Thymus (tissue), 11 donors: Measurements from ENCODE around the gene NPR2. TPM values are rescaled to one million over a fixed set of nuclear protein-coding genes. Genes with fewer than 3 reads are reported as not detected.

Experiments used
- DNase-seq, 9 donors: peaks; one replicate each; pipeline ENCODE4 v3.0.0-alpha.2; 2013; ENCODE audit warnings: low spot score in 9 of 9, low read depth in 6 of 9, missing footprints in 1 of 9
- H3K27ac ChIP-seq, 2 donors: one replicate each; pipeline ENCODE4 v1.5.1; 2013; ENCODE audit warnings: control low read depth in 1 of 2, low read depth in 1 of 2, low read length in 1 of 2, mild to moderate bottlenecking in 1 of 2, moderate library complexity in 1 of 2
- H3K27me3 ChIP-seq, 2 donors: one replicate each; pipeline ENCODE4 v1.5.1; 2013; ENCODE audit warnings: low read length in 1 of 2; ENCODE audit not compliant: control insufficient read depth in 2 of 2, insufficient read depth in 1 of 2
- H3K36me3 ChIP-seq, 2 donors: one replicate each; pipeline ENCODE4 v1.5.1; 2013; ENCODE audit warnings: low read length in 1 of 2, mild to moderate bottlenecking in 1 of 2, moderate library complexity in 1 of 2; ENCODE audit not compliant: control insufficient read depth in 2 of 2, insufficient read depth in 2 of 2
- H3K4me1 ChIP-seq, 2 donors: one replicate each; pipeline ENCODE4 v1.5.1; 2013; ENCODE audit warnings: low read length in 2 of 2; ENCODE audit not compliant: control insufficient read depth in 2 of 2, insufficient read depth in 2 of 2
- H3K4me3 ChIP-seq, 2 donors: one replicate each; pipeline ENCODE4 v1.5.1; 2013; ENCODE audit warnings: low read length in 2 of 2, control low read depth in 1 of 2, mild to moderate bottlenecking in 1 of 2
- H3K9me3 ChIP-seq, 2 donors: one replicate each; pipeline ENCODE4 v1.5.1; 2013; ENCODE audit warnings: low read length in 1 of 2, mild to moderate bottlenecking in 1 of 2; ENCODE audit not compliant: control insufficient read depth in 2 of 2, insufficient read depth in 1 of 2
- WGBS: extraction: QIAGEN DNeasy Blood & Tissue Kit; methylation state at CpG from one replicate; pipeline ENCODE4 v1.1.7; 2013; 5-methylcytosine and 5-hydroxymethylcytosine counted together
- polyA plus RNA-seq: library from polyadenylated mRNA; stranded (reverse); fragments of 200-250 nt; gene quantifications from one replicate; pipeline ENCODE4 v1.2.3, GENCODE V29; 2013
- total RNA-seq: library from RNA; stranded (reverse); fragments of 120-200 nt; gene quantifications from one replicate; pipeline ENCODE4 v1.2.4, GENCODE V29; 2013
- donor health status: healthy.

Gene NPR2
- total and polyA plus RNA-seq, 2 donors = 4.3 to 9.3 TPM

DNA sequence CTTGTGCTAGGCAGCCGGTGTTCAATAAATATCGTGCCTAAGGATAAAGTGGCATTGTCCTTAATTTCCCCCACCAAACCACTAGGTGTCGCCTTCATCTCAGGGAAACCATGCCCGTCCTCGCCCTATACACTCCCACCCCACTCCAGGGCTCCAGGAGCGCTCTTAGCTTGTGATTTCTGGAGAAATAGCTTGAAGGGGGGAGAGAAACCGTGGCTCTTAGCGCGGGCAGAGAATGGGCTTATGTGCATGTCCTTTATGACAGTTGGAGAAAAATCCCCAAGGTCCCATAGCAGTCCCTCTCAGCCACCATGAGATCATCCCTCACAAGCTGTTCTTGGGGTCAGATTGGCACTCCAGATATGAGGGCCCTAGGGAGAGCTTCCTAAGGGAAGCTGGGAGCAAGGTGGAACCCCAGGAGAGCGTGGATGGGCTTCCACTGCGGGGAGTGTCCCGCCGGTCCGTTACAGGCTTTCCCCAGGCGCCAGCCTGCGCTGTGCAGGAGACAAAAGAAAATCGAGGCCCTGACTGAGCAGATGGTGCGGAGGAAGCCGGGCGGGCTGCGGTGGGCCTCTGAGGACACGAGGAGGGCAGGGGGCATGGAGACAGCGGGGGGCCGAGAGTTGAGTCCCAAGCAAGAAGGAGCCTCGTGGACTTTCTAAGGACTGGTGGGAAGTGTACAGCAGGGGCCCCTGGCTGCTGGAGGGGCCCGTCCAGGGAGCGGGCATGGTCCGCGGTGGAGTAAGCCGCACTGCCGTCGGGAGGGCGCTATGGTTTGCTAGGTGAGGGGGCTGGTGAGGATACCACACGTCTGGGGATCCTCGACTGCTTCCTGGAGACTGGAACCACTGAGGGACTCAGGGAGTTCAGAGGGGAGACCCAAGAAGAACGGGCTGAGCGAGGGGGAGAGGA lies 750 bp upstream of the NPR2 start:
- WGBS = 77% methylated on average over 37 of the region's 37 CpGs
- H3K4me1 ChIP-seq = peaks cover 0 to 6% of the 10 kb centered on the region in 2 donors
- peaks cover 0 to 12% of the 10 kb centered on the region in 2 donors for H3K27me3 ChIP-seq
- H3K36me3 ChIP-seq = peaks cover 0 to 9% of the 10 kb centered on the region in 2 donors
- no peaks in the 10 kb centered on the region for H3K9me3 ChIP-seq
- H3K4me3 ChIP-seq = no peak overlapping the region
- peak; percentile 32 to 81 (median 63) for DNase-seq
- H3K27ac ChIP-seq = no peak overlapping the region

DNA sequence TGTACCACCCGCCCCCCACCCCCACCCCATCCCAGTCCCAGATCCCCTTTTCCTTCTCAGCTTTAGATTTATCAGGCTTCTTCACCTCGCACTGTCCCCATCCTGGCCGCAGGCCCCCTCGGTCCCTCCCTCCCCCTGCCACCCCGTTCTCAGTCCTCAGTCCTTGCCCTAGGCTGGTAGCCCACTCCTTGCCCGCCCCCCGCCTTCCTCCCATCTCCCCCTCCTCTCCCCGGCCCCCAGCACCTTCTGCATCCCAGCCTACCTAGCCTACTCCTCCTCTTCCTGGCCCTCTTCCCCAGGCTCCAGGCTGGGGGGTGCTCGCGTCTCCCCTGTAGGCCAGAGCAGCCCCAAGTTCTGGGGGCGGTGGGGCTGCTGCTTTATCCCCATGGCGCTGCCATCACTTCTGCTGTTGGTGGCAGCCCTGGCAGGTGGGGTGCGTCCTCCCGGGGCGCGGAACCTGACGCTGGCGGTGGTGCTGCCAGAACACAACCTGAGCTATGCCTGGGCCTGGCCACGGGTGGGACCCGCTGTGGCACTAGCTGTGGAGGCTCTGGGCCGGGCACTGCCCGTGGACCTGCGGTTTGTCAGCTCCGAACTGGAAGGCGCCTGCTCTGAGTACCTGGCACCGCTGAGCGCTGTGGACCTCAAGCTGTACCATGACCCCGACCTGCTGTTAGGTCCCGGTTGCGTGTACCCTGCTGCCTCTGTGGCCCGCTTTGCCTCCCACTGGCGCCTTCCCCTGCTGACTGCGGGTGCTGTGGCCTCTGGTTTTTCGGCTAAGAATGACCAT lies 828 bp downstream of the NPR2 start:
- H3K4me3 ChIP-seq = no peak overlapping the region
- no peaks in the 10 kb centered on the region for H3K9me3 ChIP-seq
- no peak for DNase-seq
- peaks cover 0 to 6% of the 10 kb centered on the region in 2 donors for H3K4me1 ChIP-seq
- no peak overlapping the region for H3K27ac ChIP-seq
- peaks cover 0 to 12% of the 10 kb centered on the region in 2 donors for H3K27me3 ChIP-seq
- peaks cover 0 to 9% of the 10 kb centered on the region in 2 donors for H3K36me3 ChIP-seq
- WGBS = 97% methylated on average over 34 of the region's 34 CpGs

DNA sequence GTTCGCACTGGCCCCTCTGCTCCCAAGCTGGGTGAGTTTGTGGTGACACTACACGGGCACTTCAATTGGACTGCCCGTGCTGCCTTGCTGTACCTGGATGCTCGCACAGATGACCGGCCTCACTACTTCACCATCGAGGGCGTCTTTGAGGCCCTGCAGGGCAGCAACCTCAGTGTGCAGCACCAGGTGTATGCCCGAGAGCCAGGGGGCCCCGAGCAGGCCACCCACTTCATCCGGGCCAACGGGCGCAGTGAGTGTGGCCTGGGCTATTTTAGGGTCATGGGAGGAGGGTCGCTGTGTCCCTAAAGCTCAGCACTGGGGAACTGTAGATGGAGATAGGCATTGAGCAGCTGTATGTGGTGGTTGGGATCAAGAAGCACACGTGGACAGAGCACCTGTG lies 1.4 kb downstream of the NPR2 start:
- peaks cover 0 to 6% of the 10 kb centered on the region in 2 donors for H3K4me1 ChIP-seq
- H3K27ac ChIP-seq = no peak overlapping the region
- no peaks in the 10 kb centered on the region for H3K9me3 ChIP-seq
- peaks cover 0 to 9% of the 10 kb centered on the region in 2 donors for H3K36me3 ChIP-seq
- DNase-seq = no peak
- H3K4me3 ChIP-seq = no peak overlapping the region
- peaks cover 0 to 12% of the 10 kb centered on the region in 2 donors for H3K27me3 ChIP-seq
- WGBS = 97% methylated on average over 14 of the region's 14 CpGs

DNA sequence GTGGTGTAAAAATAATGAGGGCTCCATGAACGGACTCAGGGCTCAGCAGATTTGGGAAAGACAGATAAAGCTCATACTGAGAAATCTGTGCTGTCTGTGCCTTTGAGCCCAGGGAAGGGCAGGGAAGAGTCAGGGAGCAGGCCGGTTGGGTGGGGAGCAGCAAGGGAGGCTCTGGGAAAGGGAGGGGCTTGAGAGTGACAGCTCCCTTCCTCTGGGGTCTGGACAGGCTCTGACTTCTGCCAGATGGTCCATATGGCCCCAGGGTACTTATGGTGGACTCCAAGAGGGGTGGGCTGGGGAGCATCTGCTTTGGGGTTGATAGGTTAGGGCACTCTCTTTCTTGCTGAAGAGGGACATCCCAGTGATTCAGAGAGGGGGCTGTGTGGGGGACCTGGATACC lies 2.1 kb downstream of the NPR2 start:
- WGBS = 99% methylated on average over 2 of the region's 2 CpGs
- peaks cover 0 to 6% of the 10 kb centered on the region in 2 donors for H3K4me1 ChIP-seq
- no peaks in the 10 kb centered on the region for H3K9me3 ChIP-seq
- no peak for DNase-seq
- H3K36me3 ChIP-seq = peaks cover 0 to 9% of the 10 kb centered on the region in 2 donors
- no peak overlapping the region for H3K27ac ChIP-seq
- H3K27me3 ChIP-seq = peaks cover 0 to 12% of the 10 kb centered on the region in 2 donors
- H3K4me3 ChIP-seq = no peak overlapping the region

DNA sequence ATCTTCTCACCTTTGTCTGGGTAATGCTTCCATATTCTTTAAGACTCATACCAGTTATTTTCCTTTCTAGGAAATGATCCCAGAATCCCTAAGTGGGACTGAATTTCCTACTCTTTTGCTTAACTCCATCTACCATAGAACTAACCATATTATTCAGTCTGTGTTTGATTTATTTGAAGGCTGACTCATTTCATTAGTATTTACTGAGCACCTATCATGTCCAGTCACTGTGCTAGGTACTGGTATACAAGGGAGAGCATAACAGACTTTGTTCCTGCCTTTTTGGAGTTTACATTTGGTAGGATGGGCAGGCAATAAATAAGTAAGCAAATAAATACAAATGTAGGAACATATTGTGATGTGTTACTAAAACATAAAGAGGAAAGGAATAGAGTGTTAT lies 4.3 kb downstream of the NPR2 start:
- no peak for DNase-seq
- Histone ChIP-seq H3K9me3 (no peaks in the 10 kb centered on the region), H3K27me3 (peaks cover 0 to 8% of the 10 kb centered on the region in 2 donors), H3K27ac (no peak overlapping the region), H3K4me3 (no peak overlapping the region), H3K36me3 (peaks cover 3 to 16% of the 10 kb centered on the region in 2 donors), H3K4me1 (peaks cover 0 to 2% of the 10 kb centered on the region in 2 donors)

DNA sequence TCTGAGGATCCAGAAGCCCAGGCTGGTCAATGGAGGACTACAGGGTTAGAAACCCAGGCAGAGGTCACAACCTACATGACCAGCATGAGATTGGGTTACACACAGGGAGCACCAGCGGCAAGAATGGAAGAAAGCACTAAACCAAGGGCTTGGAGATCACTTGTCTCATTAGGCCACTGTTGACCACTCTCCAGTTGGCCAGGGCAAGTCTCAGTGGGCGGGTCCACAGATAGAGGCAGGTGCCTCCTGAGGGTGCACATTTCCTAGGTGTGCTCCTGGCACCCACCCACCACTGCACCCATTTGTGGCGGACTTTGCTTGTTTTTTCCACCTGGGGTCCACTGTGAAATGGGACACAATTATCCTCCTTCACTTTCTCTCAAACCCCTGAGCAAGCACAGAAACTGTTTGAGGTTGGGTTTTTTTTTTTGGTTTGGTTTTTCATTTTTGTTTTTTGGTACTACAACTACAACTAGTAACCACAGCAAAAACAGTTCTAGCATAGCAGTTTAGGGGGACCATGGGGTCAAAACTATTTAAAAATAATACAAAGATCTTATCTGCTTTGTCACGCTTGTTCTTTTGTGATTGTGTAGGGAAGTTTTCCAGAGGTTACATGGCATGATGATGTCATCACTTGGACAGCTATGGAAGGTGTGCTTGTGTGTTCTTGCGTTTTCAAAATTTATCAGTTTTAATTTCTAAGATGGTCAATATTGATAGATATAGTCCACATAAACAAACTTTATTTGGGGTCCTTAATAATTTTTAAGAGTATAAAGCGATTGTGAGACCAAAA lies 6.1 kb downstream of the NPR2 start:
- Histone ChIP-seq H3K4me3 (no peak overlapping the region), H3K27ac (no peak overlapping the region), H3K36me3 (peaks cover 3 to 18% of the 10 kb centered on the region in 2 donors), H3K9me3 (no peaks in the 10 kb centered on the region), H3K4me1 (peaks cover 0 to 2% of the 10 kb centered on the region in 2 donors), H3K27me3 (no peaks in the 10 kb centered on the region)
- WGBS = 97% methylated on average over 6 of the region's 6 CpGs
- no peak for DNase-seq

DNA sequence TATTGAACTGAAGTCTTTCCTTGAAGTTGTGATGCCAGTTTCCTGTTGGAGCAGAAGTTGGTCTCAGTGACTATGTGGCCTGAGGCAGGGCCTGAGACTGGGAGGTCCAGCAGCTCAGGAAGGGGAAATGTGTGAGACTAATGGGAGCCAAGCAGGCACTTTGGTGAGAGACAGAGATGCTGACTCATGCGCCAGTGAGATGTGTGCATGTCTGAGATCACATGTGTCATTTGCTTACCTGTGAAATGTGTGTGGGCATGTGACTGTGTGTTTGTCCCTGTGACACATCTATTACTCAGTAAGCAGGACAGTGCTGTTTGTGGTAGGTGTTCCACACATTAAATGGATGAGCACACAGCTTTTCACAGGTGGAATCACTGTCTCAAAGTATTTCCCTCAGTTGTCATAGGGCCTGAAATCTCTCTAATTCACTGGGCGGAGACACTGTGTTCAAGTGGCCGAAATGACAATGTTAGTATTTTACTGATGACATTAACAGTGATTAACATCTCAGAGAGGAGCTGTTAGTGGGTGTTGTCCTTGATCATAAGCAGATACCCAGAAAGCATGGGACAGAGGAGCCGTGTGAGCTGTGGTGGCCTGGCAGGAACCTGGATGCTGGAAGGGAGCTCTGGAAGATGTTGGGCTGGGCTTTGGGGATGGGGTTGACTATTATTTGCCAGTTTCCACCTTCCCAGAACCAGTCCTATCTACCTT lies 7.4 kb downstream of the NPR2 start:
- H3K27ac ChIP-seq = no peak overlapping the region
- 94% methylated on average over 4 of the region's 4 CpGs for WGBS
- H3K4me1 ChIP-seq = peaks cover 0 to 2% of the 10 kb centered on the region in 2 donors
- peaks cover 3 to 12% of the 10 kb centered on the region in 2 donors for H3K36me3 ChIP-seq
- H3K27me3 ChIP-seq = no peaks in the 10 kb centered on the region
- no peak for DNase-seq
- no peaks in the 10 kb centered on the region for H3K9me3 ChIP-seq
- no peak overlapping the region for H3K4me3 ChIP-seq

DNA sequence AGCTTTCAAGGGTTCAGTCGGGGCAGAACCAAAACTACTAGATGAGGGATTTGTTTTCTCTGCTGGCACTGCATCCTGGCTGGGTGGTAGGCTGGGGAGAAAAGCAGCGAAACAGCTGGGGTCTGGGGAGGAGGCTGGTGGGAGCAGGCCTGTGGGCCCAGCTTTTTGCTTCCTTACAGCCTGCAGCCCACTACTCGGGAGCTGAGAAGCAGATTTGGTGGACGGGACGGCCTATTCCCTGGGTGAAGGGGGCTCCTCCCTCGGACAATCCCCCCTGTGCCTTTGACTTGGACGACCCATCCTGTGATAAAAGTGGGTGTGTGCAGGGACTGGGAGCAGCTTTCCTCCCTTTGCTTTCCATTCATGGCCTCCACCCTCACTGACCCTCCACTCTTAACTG lies 9.1 kb downstream of the NPR2 start:
- H3K9me3 ChIP-seq = no peaks in the 10 kb centered on the region
- WGBS = 97% methylated on average over 7 of the region's 7 CpGs
- H3K4me1 ChIP-seq = no peaks in the 10 kb centered on the region
- no peak overlapping the region for H3K4me3 ChIP-seq
- H3K27me3 ChIP-seq = no peaks in the 10 kb centered on the region
- no peak for DNase-seq
- no peak overlapping the region for H3K27ac ChIP-seq
- H3K36me3 ChIP-seq = peaks cover 3 to 14% of the 10 kb centered on the region in 2 donors
